Spinal cord (tissue), 10 donors: ENCODE data around the gene ZNF749. TPM values are rescaled to one million over a fixed set of nuclear protein-coding genes. Genes with fewer than 3 reads are reported as not detected.

Experiments
- DNase-seq, 6 donors: peaks; one replicate each; pipeline versions ENCODE4 v3.0.0 to v3.0.0-alpha.2; 2013 to 2015; ENCODE audit warnings: low spot score in 6 of 6, low read depth in 4 of 6
- H3K27ac ChIP-seq: one replicate; pipeline ENCODE4 v1.5.1; 2013; ENCODE audit warnings: low read depth, low read length, control low read depth
- H3K27me3 ChIP-seq: one replicate; pipeline ENCODE4 v1.6.1; 2013; ENCODE audit warnings: low read length; ENCODE audit not compliant: control insufficient read depth, insufficient read depth
- H3K36me3 ChIP-seq: one replicate; pipeline ENCODE4 v1.6.1; 2013; ENCODE audit warnings: low read length; ENCODE audit not compliant: control insufficient read depth, insufficient read depth
- H3K4me1 ChIP-seq: one replicate; pipeline ENCODE4 v1.6.1; 2013; ENCODE audit warnings: low read length; ENCODE audit not compliant: control insufficient read depth, insufficient read depth
- H3K4me3 ChIP-seq: one replicate; pipeline ENCODE4 v1.5.1; 2013; ENCODE audit warnings: low read depth, low read length, control low read depth
- H3K9me3 ChIP-seq: one replicate; pipeline ENCODE4 v1.6.1; 2013; ENCODE audit warnings: low read length; ENCODE audit not compliant: control insufficient read depth, insufficient read depth
- WGBS: methylation state at CpG from one replicate; pipeline ENCODE4 v1.1.5; 2013; ENCODE audit warnings: missing lambda C conversion rate; ENCODE audit not compliant: insufficient coverage; 5-methylcytosine and 5-hydroxymethylcytosine counted together
- long read RNA-seq, 4 donors: transcript quantifications; one replicate each; lab custom pipeline, GENCODE V29; 2026
- polyA plus RNA-seq, 2 donors: library from polyadenylated mRNA; unstranded; fragments of 120-200 nt; gene quantifications; one replicate each; pipeline ENCODE4 v1.2.1, GENCODE V29; 2013; ENCODE audit not compliant: insufficient read length in 2 of 2
- total RNA-seq, 2 donors: library from RNA; depleted of rRNA in 1 of 2; stranded (reverse); fragments of 120-200 nt in 1 of 2; fragments of >200 nt in 1 of 2; gene quantifications; one replicate each; pipeline versions ENCODE4 v1.2.3 to v1.2.4, GENCODE V29; 2013 to 2014
- donor health status: healthy.

ZNF749 gene
- 10 to 100 TPM; 14.7 to 18.7 TPM for total RNA-seq
- polyA plus RNA-seq = 10 to 100 TPM; 12.4 to 13.6 TPM
- long read RNA-seq, donor 1, transcript ZNF749-203 (2 exons, 677 nt) = major isoform, 6 of 15 reads
- long read RNA-seq, donor 1, partial matches to known transcripts = 0 of 15 reads
- long read RNA-seq, donor 1, other reads (novel, unspliced or antisense) = 8 of 15 reads
- long read RNA-seq, donor 2 = 0 reads
- long read RNA-seq, donor 3, partial matches to known transcripts = 0 of 3 reads
- long read RNA-seq, donor 3, other reads (novel, unspliced or antisense) = 0 of 3 reads
- long read RNA-seq, donor 4, partial matches to known transcripts = 0 of 3 reads
- long read RNA-seq, donor 4, other reads (novel, unspliced or antisense) = 0 of 3 reads

- Histone ChIP-seq H3K4me3 (peak within 1 kb of the TSS; percentile 83), H3K36me3 (peaks cover 10% of the 10 kb centered on the region), H3K9me3 (no peaks in the 10 kb centered on the region), H3K4me1 (peaks cover 16% of the 10 kb centered on the region), H3K27ac (peak within 1 kb of the TSS; percentile 63), H3K27me3 (no peaks in the 10 kb centered on the region)
- DNase-seq = peak; percentile 97 to 100 (median 100)
- WGBS = under 1% methylated on average over 53 of the region's 61 CpGs
Measured at GRCh38 chr19:57435062-57435978, at the start of gene ZNF749. ZNF749 (plus strand) TSS chr19:57435325; CDS start chr19:57435579, 254 bp downstream.

GRCh38 chr19:57389194-57389729, 45.9 kb upstream of the ZNF749 start:
- Histone ChIP-seq H3K27me3 (no peaks in the 10 kb centered on the region), H3K36me3 (no peaks in the 10 kb centered on the region), H3K4me3 (peak overlapping the region; percentile 94), H3K4me1 (peaks cover 5% of the 10 kb centered on the region), H3K9me3 (no peaks in the 10 kb centered on the region), H3K27ac (peak overlapping the region; percentile 97)
- WGBS = 0% methylated on average over 4 of the region's 11 CpGs
- DNase-seq = no peak

- Histone ChIP-seq H3K9me3 (no peaks in the 10 kb centered on the region), H3K27ac (peak within 1 kb of the TSS; percentile 97), H3K4me1 (peaks cover 5% of the 10 kb centered on the region), H3K27me3 (no peaks in the 10 kb centered on the region), H3K4me3 (peak within 1 kb of the TSS; percentile 94), H3K36me3 (no peaks in the 10 kb centered on the region)
- under 1% methylated on average over 50 of the region's 50 CpGs for WGBS
- peak; percentile 96 to 100 (median 99) for DNase-seq
Measured at GRCh38 chr19:57389730-57390598, 45.2 kb upstream of the ZNF749 start, which contains the start of gene ZNF548. ZNF548 (plus strand) TSS chr19:57389854; CDS start chr19:57390100, 246 bp downstream.

- peaks cover 5% of the 10 kb centered on the region for H3K4me1 ChIP-seq
- no peaks in the 10 kb centered on the region for H3K9me3 ChIP-seq
- H3K4me3 ChIP-seq = no peak overlapping the region
- WGBS = 98% methylated on average over 5 of the region's 5 CpGs
- H3K36me3 ChIP-seq = peaks cover 31% of the 10 kb centered on the region
- no peak for DNase-seq
- no peak overlapping the region for H3K27ac ChIP-seq
- H3K27me3 ChIP-seq = no peaks in the 10 kb centered on the region
Measured at GRCh38 chr19:57395710-57396109, 39.4 kb upstream of the ZNF749 start.

GRCh38 chr19:57398868-57399267, 36.3 kb upstream of the ZNF749 start:
- H3K9me3 ChIP-seq = no peaks in the 10 kb centered on the region
- no peak overlapping the region for H3K4me3 ChIP-seq
- H3K27ac ChIP-seq = no peak overlapping the region
- 71% methylated on average over 2 of the region's 5 CpGs for WGBS
- H3K36me3 ChIP-seq = peaks cover 38% of the 10 kb centered on the region
- no peak for DNase-seq
- H3K27me3 ChIP-seq = no peaks in the 10 kb centered on the region
- no peaks in the 10 kb centered on the region for H3K4me1 ChIP-seq

GRCh38 chr19:57403737-57404563, 31.2 kb upstream of the ZNF749 start:
- H3K9me3 ChIP-seq = no peaks in the 10 kb centered on the region
- WGBS = 95% methylated on average over 9 of the region's 9 CpGs
- H3K27ac ChIP-seq = no peak overlapping the region
- H3K4me3 ChIP-seq = no peak overlapping the region
- H3K4me1 ChIP-seq = no peaks in the 10 kb centered on the region
- no peak for DNase-seq
- peaks cover 8% of the 10 kb centered on the region for H3K36me3 ChIP-seq
- H3K27me3 ChIP-seq = no peaks in the 10 kb centered on the region

- H3K27me3 ChIP-seq = no peaks in the 10 kb centered on the region
- WGBS = 0% methylated on average over 7 of the region's 8 CpGs
- peaks cover 3% of the 10 kb centered on the region for H3K4me1 ChIP-seq
- H3K27ac ChIP-seq = no peak overlapping the region
- H3K9me3 ChIP-seq = no peaks in the 10 kb centered on the region
- no peak overlapping the region for H3K4me3 ChIP-seq
- peak in 2 of 6 donors; percentile 66 to 78 for DNase-seq
- H3K36me3 ChIP-seq = peaks cover 8% of the 10 kb centered on the region
Measured at GRCh38 chr19:57406516-57407123, 28.5 kb upstream of the ZNF749 start.
